ENCODE measurements around the gene NRSN2. TPM values are rescaled to one million over a fixed set of nuclear protein-coding genes. Genes with fewer than 3 reads are reported as not detected.

Gene NRSN2
- total RNA-seq, 1 experiment from 2014 or later: 22.7 TPM

- H4K8ac ChIP-seq (replicated peaks; ENCODE audit: insufficient read length, low read depth, low read length): no peak overlapping the region
- H2BK20ac ChIP-seq (ENCODE audit: low read depth, low read length, poor library complexity, severe bottlenecking): no peak overlapping the region
- no CpG with 5 or more reads among the region's 11 CpGs for WGBS (ENCODE audit: extremely low coverage, insufficient read length, low lambda C conversion rate)
- H3K9ac ChIP-seq (ENCODE audit: extremely low read depth, insufficient read length, low read length): no peak overlapping the region
- Mint-ChIP-seq H3K27me3 (ENCODE audit: low read depth) (peaks cover 8% of the 10 kb centered on the region), H3K36me3 (ENCODE audit: insufficient read depth in 1 of 3, low read depth in 3 of 3) (peaks cover 3 to 10% (median 6%) of the 10 kb centered on the region in 3 experiments; a peak in 5 of 7 replicates), H3K9me3 (no peaks in the 10 kb centered on the region; a peak in 1 of 5 replicates), H3K27ac (no peak overlapping the region; a peak in 1 of 7 replicates), H3K4me3 (no peak overlapping the region), H3K4me1 (peaks cover 41 to 46% of the 10 kb centered on the region in 2 experiments)
- no peak overlapping the region for H2BK12ac ChIP-seq (ENCODE audit: insufficient read length, low read depth, low read length)
- H4K91ac ChIP-seq (ENCODE audit: insufficient read length, low read depth, low read length): no peak overlapping the region
- no peak overlapping the region for H2BK5ac ChIP-seq (ENCODE audit: insufficient read length, low read length)
- no peak overlapping the region for H3K23ac ChIP-seq (ENCODE audit: insufficient read length, low read depth, low read length)
- no peak overlapping the region for H2BK120ac ChIP-seq (ENCODE audit: low read depth, low read length, poor library complexity, severe bottlenecking)
- H3K4ac ChIP-seq (ENCODE audit: low read depth, low read length): no peak overlapping the region
- H4K20me1 ChIP-seq (ENCODE audit: control insufficient read depth, insufficient read depth, insufficient read length): no peaks in the 10 kb centered on the region
- H3K4me2 ChIP-seq (ENCODE audit: insufficient read depth, insufficient read length, low read length): no peak overlapping the region
- no peaks in the 10 kb centered on the region for H3K9me3 ChIP-seq (ENCODE audit: control insufficient read depth, low read depth, low read length)
- no peak overlapping the region for H2AFZ ChIP-seq (ENCODE audit: low read length)
- H3K56ac ChIP-seq (ENCODE audit: insufficient read length, low read depth, low read length): no peak overlapping the region
- H4K5ac ChIP-seq (ENCODE audit: insufficient read length, low read depth, low read length): no peak overlapping the region
- no peak overlapping the region for H2BK15ac ChIP-seq (ENCODE audit: low read depth, low read length)
- H2AK5ac ChIP-seq (ENCODE audit: insufficient read length, low read length): no peak overlapping the region
- H3K27me3 ChIP-seq (ENCODE audit: insufficient read depth, low read length): no peaks in the 10 kb centered on the region
- DNase-seq: no peak
- TF ChIP-seq CTCF (conservative IDR thresholded peaks at IDR 0.05): no peak
- peaks cover 10% of the 10 kb centered on the region; the same call in 1 of the 2 replicates for H3K4me1 ChIP-seq (ENCODE audit: insufficient read depth, low read length)
- H3K14ac ChIP-seq (ENCODE audit: insufficient read depth, low read length): no peak overlapping the region
- peaks cover 12% of the 10 kb centered on the region for H3K23me2 ChIP-seq (ENCODE audit: insufficient read length, low read depth, low read length, poor library complexity, severe bottlenecking)
- no peak overlapping the region for H3K18ac ChIP-seq (ENCODE audit: insufficient read length, low read depth, low read length)
- no peak overlapping the region for H3T11ph ChIP-seq (ENCODE audit: low read length)
- no peaks in the 10 kb centered on the region for H3K79me2 ChIP-seq (ENCODE audit: insufficient read depth, low read length)
- H3K79me1 ChIP-seq (ENCODE audit: insufficient read depth, low read depth, low read length, poor library complexity, severe bottlenecking): no peaks in the 10 kb centered on the region
- H3K27ac ChIP-seq (ENCODE audit: insufficient read length, low read depth, low read length): no peak overlapping the region
Observed at GRCh38 chr20:305745-306144, 41.2 kb upstream of the NRSN2 start.
